Keratinocyte (primary cell): ENCODE measurements around the gene MELTF. TPM values are rescaled to one million over a fixed set of nuclear protein-coding genes. Genes with fewer than 3 reads are reported as not detected.
A peak's percentile ranks its signal among the peaks of the same experiment; 100 is the strongest.

ENCODE experiments used
- DNase-seq: peaks from one replicate; pipeline ENCODE4 v3.0.0-alpha.2; 2011; ENCODE audit warnings: low read depth, missing footprints, low spot score
- FAIRE-seq: peaks from 2 replicates; lab custom pipeline; 2011; peaks lifted over from hg19 to GRCh38; lab: Jason Lieb, UNC
- H2AFZ ChIP-seq: 2 replicates; pipeline ENCODE4 v1.6.0; 2012; ENCODE audit warnings: low read length, control low read depth, inconsistent platforms; ENCODE audit not compliant: control insufficient read depth
- H3K27ac ChIP-seq: 2 replicates; pipeline ENCODE4 v1.5.1; 2011; ENCODE audit warnings: low read length; ENCODE audit not compliant: control insufficient read depth, insufficient read depth
- H3K27me3 ChIP-seq: 3 replicates; pipeline ENCODE4 v1.6.0; 2011; ENCODE audit warnings: low read length; ENCODE audit not compliant: control insufficient read depth, insufficient read depth; ENCODE audit errors: extremely low read depth
- H3K36me3 ChIP-seq, 2 experiments: 2 replicates in 1 of 2; 3 replicates in 1 of 2; pipeline ENCODE4 v1.5.1; 2011; ENCODE audit warnings: low read length in 2 of 2, mild to moderate bottlenecking in 1 of 2; ENCODE audit not compliant: control insufficient read depth in 2 of 2, insufficient read depth in 2 of 2; ENCODE audit errors: extremely low read depth in 1 of 2
- H3K4me1 ChIP-seq: 3 replicates; pipeline ENCODE4 v1.5.1; 2011; ENCODE audit warnings: low read length; ENCODE audit not compliant: control insufficient read depth, insufficient read depth; ENCODE audit errors: extremely low read depth
- H3K4me2 ChIP-seq: 3 replicates; pipeline ENCODE4 v1.6.0; 2011; ENCODE audit warnings: low read depth, low read length; ENCODE audit not compliant: control insufficient read depth, insufficient read depth; ENCODE audit errors: extremely low read depth
- H3K4me3 ChIP-seq, 3 experiments: fragments of 200-600 bp in 1 of 3; sonication (generic) in 1 of 3; 2 replicates in 2 of 3; 3 replicates in 1 of 3; pipeline ENCODE4 v1.5.1; 2011 to 2016; ENCODE audit warnings: low read length in 3 of 3, mild to moderate bottlenecking in 3 of 3, control low read depth in 2 of 3, inconsistent platforms in 1 of 3, low read depth in 1 of 3, mixed read lengths in 1 of 3, mixed run types in 1 of 3, moderate library complexity in 1 of 3; ENCODE audit not compliant: control insufficient read depth in 2 of 3, insufficient read depth in 2 of 3; ENCODE audit errors: extremely low read depth in 1 of 3
- H3K79me2 ChIP-seq: 2 replicates; pipeline ENCODE4 v1.6.0; 2012; ENCODE audit warnings: low read length; ENCODE audit not compliant: control insufficient read depth, insufficient read depth
- H3K9ac ChIP-seq: 3 replicates; pipeline ENCODE4 v1.6.0; 2011; ENCODE audit warnings: low read length; ENCODE audit not compliant: control insufficient read depth, insufficient read depth; ENCODE audit errors: extremely low read depth
- H3K9me1 ChIP-seq: 3 replicates; pipeline ENCODE4 v1.6.0; 2011; ENCODE audit warnings: low read length; ENCODE audit not compliant: control insufficient read depth, insufficient read depth; ENCODE audit errors: extremely low read depth
- H3K9me3 ChIP-seq: 2 replicates; pipeline ENCODE4 v1.5.1; 2012; ENCODE audit warnings: low read depth, low read length; ENCODE audit not compliant: control insufficient read depth
- H4K20me1 ChIP-seq: 3 replicates; pipeline ENCODE4 v1.6.0; 2011; ENCODE audit warnings: low read length; ENCODE audit not compliant: control insufficient read depth, insufficient read depth; ENCODE audit errors: extremely low read depth
- CTCF ChIP-seq, 3 experiments: IDR thresholded peaks in 1 of 3; conservative IDR thresholded peaks in 1 of 3; optimal IDR thresholded peaks in 1 of 3; 2 replicates in 2 of 3; 3 replicates in 1 of 3; pipeline versions ENCODE3 to v1.5.1; 2011; ENCODE audit warnings: low read length in 3 of 3, mild to moderate bottlenecking in 3 of 3, moderate library complexity in 2 of 3, control low read depth in 1 of 3, inconsistent platforms in 1 of 3; ENCODE audit not compliant: insufficient read depth in 2 of 3; ENCODE audit errors: extremely low read depth in 1 of 3
- EZH2 ChIP-seq: IDR thresholded peaks from one replicate; pipeline ENCODE4 v1.6.1; 2012; ENCODE audit warnings: inconsistent platforms, mild to moderate bottlenecking, low read length, moderate library complexity
- dilution Hi-C: fragments of 300-500 bp; cut with MboI; formaldehyde crosslinking; loops from one replicate; pipeline ENCODE4 v1.7.0; 2020; ENCODE audit warnings: low sequenced_read_pairs; ENCODE audit not compliant: extremely low pct_ligation_motif_present
- polyA plus RNA-seq, 5 experiments: library from polyadenylated mRNA; depleted of rRNA in 3 of 5; stranded (reverse) in 3 of 5; stranded (forward) in 1 of 5; unstranded in 1 of 5; fragments of >200 nt; gene quantifications; 1 replicate in 1 of 5; 2 replicates in 3 of 5; 3 replicates in 1 of 5; pipeline versions ENCODE4 v1.2.1 to v1.2.3, GENCODE V29; 2011 to 2012; ENCODE audit warnings: missing spikeins in 2 of 5, low read depth in 1 of 5, low replicate concordance in 1 of 5

MELTF gene
- polyA plus RNA-seq, 1 donor (not counting 4 experiments of a cell fraction or from before 2014, with no cell fraction given), result 6.0 TPM

- Histone ChIP-seq H3K4me1 (peaks cover 28% of the 10 kb centered on the region), H3K36me3 (no peaks in the 10 kb centered on the region), H2AFZ (peak overlapping the region; percentile 67), H3K9me1 (no peaks in the 10 kb centered on the region), H3K4me3 (peak overlapping the region in 1 of 3 experiments; percentile 5), H3K27me3 (no peaks in the 10 kb centered on the region), H3K4me2 (peak overlapping the region; percentile 65), H3K79me2 (no peaks in the 10 kb centered on the region), H4K20me1 (no peaks in the 10 kb centered on the region), H3K9ac (peak overlapping the region; percentile 57), H3K9me3 (no peaks in the 10 kb centered on the region), H3K27ac (peak overlapping the region; percentile 18)
- dilution Hi-C loops, result no loop called here
- no peak for TF ChIP-seq EZH2
- TF ChIP-seq CTCF (optimal IDR thresholded peaks at IDR 0.05 in 1 of 3, IDR thresholded peaks at IDR 0.05 in 1 of 3, conservative IDR thresholded peaks at IDR 0.05 in 1 of 3; ENCODE audit: extremely low read depth in 1 of 3, insufficient read depth in 2 of 3, low read length in 3 of 3), result no peak
- no peak for DNase-seq
- FAIRE-seq, result no peak
These were observed 28.3 kb downstream of the MELTF start for GRCh38 chr3:197001106-197001971.

GRCh38 chr3:197000211-197000610 is 29.4 kb downstream of the MELTF start:
- Histone ChIP-seq H3K36me3 (no peaks in the 10 kb centered on the region), H2AFZ (no peak overlapping the region), H3K27me3 (no peaks in the 10 kb centered on the region), H3K4me3 (no peak overlapping the region), H3K9ac (no peak overlapping the region), H4K20me1 (no peaks in the 10 kb centered on the region), H3K9me1 (no peaks in the 10 kb centered on the region), H3K4me1 (peaks cover 32% of the 10 kb centered on the region), H3K79me2 (no peaks in the 10 kb centered on the region), H3K27ac (no peak overlapping the region), H3K9me3 (no peaks in the 10 kb centered on the region), H3K4me2 (no peak overlapping the region)
- DNase-seq (no peak), FAIRE-seq (no peak)
- TF ChIP-seq CTCF (optimal IDR thresholded peaks at IDR 0.05 in 1 of 3, IDR thresholded peaks at IDR 0.05 in 1 of 3, conservative IDR thresholded peaks at IDR 0.05 in 1 of 3; ENCODE audit: extremely low read depth in 1 of 3, insufficient read depth in 2 of 3, low read length in 3 of 3) (no peak), EZH2 (no peak)
- dilution Hi-C loops, result no loop called here
